HG02973 (cell line): ENCODE results near the gene CYTH1.

ENCODE experiments used
- ATAC-seq: cut with Tn5 transposase; IDR thresholded peaks from one replicate; pipeline ENCODE4 v1.9.1; 2021; ENCODE audit warnings: moderate library complexity; ENCODE audit not compliant: unreplicated experiment

The CYTH1 gene

DNA sequence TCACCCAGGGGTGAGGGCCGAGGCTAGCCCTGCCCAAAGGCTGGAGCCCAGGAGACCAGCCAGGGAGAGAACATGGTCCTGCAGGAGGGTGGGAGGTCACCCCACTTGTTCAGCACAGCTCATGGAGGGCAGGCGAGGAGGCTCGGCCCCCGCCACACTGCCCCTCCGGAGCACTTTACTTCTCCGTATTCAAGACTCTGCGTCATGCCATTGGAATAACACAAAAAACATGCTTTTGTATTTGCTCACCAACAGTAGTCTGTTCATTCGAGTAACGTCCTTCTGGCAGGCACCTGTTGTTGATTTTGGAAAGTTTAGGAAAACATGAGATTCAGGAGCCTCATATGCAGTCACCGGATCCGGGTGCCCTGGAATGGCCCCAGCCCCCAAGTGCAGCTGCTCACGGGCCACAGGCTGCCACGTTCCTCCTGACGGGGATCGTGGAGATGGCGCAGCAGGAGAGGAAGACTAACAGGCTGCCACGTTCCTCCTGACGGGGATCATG lies 123.7 kb downstream of the CYTH1 start:
- no peak for ATAC-seq

DNA sequence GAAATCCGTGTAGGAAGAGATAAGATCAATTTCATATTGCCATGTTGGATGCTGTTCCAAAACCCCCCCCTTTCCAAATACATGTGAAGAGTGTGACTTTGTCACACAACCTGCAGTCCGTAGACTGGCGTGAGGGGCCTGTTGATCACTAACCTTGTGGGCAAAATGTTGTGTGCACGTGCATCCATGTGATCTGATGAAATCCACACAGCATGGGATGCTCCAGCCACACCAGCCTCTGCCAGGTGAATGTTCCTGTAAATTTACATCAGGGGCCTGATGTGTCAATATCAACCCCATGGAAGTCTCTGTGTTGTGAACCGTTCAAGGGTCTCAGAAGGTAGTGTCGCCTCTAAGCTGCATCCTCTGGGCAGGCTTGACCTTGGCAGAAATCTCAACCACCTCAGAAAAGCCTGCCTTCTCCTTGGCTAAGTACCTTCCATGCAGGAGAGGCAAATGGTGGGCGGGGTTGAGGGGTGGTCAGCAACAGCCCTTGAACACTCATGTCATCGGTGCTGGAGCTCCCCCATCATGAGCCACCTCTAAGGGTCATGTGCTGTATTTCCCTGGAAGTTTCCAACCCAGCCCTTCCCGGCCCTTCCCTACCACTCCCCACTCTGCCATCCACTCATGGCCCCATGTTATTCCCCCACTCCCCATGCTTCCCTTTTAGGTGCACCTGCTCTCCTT lies 126.7 kb downstream of the CYTH1 start:
- no peak for ATAC-seq

DNA sequence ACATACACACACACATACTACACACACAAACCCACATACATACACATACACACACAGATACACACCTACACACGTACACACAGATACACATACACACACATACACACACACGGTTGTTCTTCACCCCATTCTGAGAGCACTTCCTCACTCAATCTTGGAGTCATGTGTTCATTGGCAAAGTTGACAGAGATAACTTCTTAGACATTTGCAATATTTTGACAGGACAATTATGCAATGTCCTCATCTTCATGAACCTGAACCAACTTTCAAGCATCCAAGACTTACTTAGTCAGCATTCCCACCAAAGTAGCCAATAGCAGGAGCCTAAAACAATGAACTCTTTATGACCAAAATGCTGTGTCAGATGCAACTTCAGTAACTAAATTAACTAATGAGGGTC lies 127.7 kb downstream of the CYTH1 start:
- no peak for ATAC-seq

GRCh38 chr17:78653382-78653781 lies 128.7 kb downstream of the CYTH1 start:
- ATAC-seq = no peak

GRCh38 chr17:78652913-78653312 lies 129.2 kb downstream of the CYTH1 start:
- ATAC-seq = no peak

- no peak for ATAC-seq
Observed at GRCh38 chr17:78652024-78652423, 130.0 kb downstream of the CYTH1 start.

DNA sequence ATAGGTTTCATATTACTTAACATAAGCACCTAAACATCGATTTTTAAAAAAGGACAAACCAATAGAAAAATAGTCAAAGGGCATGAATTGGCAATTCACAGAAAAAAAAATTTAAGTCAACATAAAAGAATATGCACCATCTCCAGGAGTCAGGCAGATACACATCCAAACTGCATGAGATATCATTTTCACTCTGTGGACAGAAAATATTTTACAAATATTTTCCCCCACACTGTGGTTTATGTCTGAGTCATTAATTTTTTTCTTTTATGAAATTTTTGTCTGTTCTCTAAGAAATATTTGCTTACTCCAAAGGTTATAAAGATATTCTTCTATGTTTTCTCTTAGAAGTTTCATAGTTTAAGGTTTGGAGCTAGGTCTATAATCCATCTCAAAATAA lies 130.5 kb downstream of the CYTH1 start:
- ATAC-seq = no peak

DNA sequence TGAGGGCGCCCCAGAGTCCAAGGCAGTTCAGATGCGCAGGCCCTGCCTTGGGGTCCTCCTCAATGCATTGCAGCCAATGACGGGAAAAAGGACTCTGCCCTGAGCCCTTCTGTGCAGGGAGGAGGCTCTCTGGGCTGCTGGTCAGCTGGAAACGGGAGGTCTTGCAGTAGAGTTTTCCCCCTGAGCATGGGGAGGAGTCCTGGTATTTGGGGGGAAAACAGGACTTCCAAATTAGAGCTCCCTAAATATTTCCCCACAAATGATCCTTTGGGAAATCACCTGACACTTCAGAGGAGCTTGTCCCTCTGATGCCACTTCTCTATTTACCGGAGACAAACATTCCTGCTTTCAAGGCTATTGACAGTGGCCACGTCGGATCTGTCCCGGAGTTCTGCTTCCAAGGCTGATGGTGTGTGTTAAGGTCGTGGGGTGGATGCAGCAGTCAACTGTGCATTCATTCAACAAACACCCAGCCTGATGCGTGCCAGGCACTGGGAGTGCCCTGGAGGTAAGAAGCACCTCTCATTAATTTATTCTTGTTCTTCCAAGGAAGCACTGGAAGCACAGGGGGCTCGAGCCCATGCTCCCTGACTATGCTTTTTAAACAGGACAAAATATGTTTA lies 131.9 kb downstream of the CYTH1 start:
- no peak for ATAC-seq

DNA sequence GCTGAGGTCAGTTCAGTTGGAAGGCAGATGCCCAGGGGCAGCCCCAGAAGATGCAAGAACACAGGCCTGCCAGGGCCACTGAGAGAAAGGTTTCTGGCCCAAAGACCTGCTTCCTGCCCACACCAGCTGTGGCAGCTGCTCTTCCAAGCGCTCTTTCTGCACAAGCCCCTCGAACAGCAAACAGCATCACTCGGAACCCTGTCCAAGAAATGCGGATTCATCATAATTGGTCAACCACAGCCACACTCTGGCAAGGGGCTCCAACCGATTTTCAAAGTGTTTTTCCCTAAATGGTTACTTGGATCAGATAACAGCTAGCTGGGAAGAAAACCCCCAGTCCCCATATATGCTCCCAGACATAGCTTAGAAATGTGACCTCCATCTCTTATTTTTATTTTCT lies 133.8 kb downstream of the CYTH1 start:
- no peak for ATAC-seq

GRCh38 chr17:78647032-78647431 lies 135.0 kb downstream of the CYTH1 start:
- no peak for ATAC-seq

- ATAC-seq = peak; percentile 53
Observed at GRCh38 chr17:78645421-78646295, 136.4 kb downstream of the CYTH1 start.

- no peak for ATAC-seq
Observed at GRCh38 chr17:78644931-78645351, 137.1 kb downstream of the CYTH1 start.

DNA sequence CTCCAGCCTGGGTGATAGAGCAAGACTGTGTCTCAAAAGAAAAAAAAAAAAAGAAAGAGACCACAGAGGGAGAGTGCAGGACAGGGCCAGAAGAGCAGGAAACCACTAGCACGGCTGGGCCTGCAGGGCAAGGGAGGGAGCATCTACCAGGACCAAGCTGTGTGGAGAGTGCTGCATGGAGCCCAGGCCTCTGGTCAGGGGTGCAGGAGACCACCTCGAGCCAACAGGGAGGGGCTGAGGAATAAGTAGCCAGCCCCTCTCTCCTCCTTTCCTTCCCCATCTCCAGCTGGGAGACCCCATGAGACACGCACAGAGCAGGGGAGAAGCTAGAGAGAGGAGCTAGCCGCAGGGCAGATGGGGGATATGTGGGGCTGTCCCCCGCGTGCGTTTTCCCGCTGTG lies 137.8 kb downstream of the CYTH1 start:
- no peak for ATAC-seq

DNA sequence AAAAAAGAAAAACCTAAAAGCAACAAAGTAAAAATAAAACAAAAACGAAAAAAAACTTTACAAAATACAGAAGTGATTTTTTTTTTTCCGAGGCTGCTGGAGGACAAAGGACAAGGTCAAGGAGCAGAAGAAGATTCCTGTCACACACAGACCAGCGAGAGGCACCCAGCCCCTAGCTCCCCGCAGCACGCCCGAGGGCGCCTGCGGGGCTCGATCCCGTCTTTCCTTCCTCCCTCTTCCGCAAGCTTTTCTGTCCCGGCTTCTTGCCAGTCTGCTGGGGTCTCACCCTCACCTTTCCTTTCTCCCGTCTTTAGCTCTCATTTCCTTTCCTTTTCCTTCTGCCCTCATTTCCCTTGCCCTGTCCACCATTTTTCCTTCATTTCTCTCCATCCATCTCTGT lies 138.7 kb downstream of the CYTH1 start:
- ATAC-seq = no peak

DNA sequence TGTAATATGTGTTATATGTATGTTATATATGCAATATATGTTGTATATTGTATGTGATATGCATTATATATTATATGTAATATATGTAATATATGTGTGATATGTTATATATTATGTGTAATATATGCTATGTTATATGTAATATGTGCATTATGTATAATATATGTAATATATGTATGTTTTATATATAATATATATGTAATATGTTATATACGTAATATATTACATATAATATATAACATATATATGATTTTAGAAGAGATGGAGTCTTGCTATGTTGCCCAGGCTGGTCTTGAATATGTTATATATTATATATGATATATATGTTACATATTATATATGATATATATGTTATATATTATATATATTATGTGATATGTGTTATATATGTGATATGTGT lies 139.4 kb downstream of the CYTH1 start:
- no peak for ATAC-seq

- no peak for ATAC-seq
Observed at GRCh38 chr17:78641666-78642065, 140.4 kb downstream of the CYTH1 start.

- ATAC-seq = no peak
Observed at GRCh38 chr17:78641243-78641642, 140.8 kb downstream of the CYTH1 start.

GRCh38 chr17:78640700-78641099 lies 141.4 kb downstream of the CYTH1 start:
- ATAC-seq = no peak

- no peak for ATAC-seq
Observed at GRCh38 chr17:78637643-78638420, 144.2 kb downstream of the CYTH1 start.

DNA sequence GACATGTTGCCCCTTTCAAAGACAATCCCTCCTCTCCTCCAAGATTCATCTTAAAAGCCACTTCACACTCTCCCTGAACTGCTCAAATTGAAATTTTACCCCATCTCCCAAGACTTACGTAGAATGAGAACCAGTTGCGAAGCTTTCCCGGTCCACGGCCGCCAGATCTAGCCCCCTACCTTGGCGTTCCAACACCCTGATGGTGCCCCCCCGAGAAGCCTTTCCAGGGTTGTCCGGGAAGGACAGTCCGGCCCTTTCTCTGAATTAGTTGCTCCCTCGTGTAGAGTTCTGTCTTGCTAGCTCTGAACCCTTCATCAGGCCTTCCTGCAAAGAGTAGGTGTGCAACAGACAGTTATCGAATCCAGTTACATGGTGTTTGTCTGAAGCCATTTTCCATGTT lies 144.9 kb downstream of the CYTH1 start:
- no peak for ATAC-seq

DNA sequence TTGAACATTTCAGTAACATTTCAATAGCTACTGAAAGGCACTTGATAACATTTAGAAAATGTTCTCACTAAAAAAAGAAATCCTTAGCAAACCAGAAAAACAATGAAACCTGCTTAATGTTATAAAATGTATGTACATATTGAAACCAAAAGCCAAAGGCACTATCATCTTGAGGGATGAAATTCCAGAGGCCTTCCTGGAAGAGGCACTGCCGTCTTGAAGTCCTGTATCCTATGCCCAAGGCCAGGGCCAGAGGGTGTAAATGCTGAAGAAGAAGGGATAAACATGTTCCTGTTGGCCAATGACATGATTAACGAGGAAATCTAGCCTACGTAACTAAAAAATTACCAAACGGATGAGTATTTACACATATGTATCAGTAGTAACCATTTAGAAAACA lies 147.9 kb downstream of the CYTH1 start:
- no peak for ATAC-seq
